Gastrocnemius medialis (tissue), 4 donors: ENCODE results near the gene ARMH2. TPM values are rescaled to one million over a fixed set of nuclear protein-coding genes. Genes with fewer than 3 reads are reported as not detected.
"Not testable (repeated sequence)": the region's sequence is repeated elsewhere in the genome, so short reads cannot be mapped to it uniquely, and the experiment has no call there.

ENCODE experiments used
- ATAC-seq, 2 donors: fragments of 150-250 bp; one replicate each; pipeline ENCODE4 v1.9.1; 2016
- DNase-seq, 2 donors: peaks; one replicate each; pipeline ENCODE4 v3.0.0-alpha.2; 2019
- H3K27ac ChIP-seq, 4 donors: fragments of 200-600 bp; sonication (generic); 1 replicate in 1 of 4; 2 replicates in 3 of 4; pipeline ENCODE4 v1.5.1; 2016 to 2018; ENCODE audit warnings: mild to moderate bottlenecking in 2 of 4, moderate library complexity in 1 of 4
- H3K27me3 ChIP-seq, 3 donors: fragments of 200-600 bp; sonication (generic) in 2 of 3; 1 replicate in 1 of 3; 2 replicates in 2 of 3; pipeline versions ENCODE4 v1.5.1 to v1.6.0; 2016 to 2019; ENCODE audit warnings: mild to moderate bottlenecking in 1 of 3, moderate library complexity in 1 of 3
- H3K36me3 ChIP-seq, 2 donors: fragments of 200-600 bp; sonication (generic) in 1 of 2; one replicate each; pipeline ENCODE4 v1.5.1; 2017 to 2018
- H3K4me1 ChIP-seq, 2 donors: fragments of 200-600 bp; sonication (generic) in 1 of 2; one replicate each; pipeline ENCODE4 v1.5.1; 2016 to 2017; ENCODE audit warnings: mild to moderate bottlenecking in 2 of 2
- H3K4me3 ChIP-seq, 4 donors: fragments of 200-600 bp; sonication (generic) in 3 of 4; 1 replicate in 1 of 4; 2 replicates in 3 of 4; pipeline ENCODE4 v1.5.1; 2016 to 2019; ENCODE audit warnings: mild to moderate bottlenecking in 2 of 4
- H3K9me3 ChIP-seq, 3 donors: fragments of 200-600 bp; sonication (generic) in 2 of 3; 1 replicate in 1 of 3; 2 replicates in 2 of 3; pipeline ENCODE4 v1.5.1; 2016 to 2019
- CTCF ChIP-seq, 5 experiments: fragments of 450-650 bp in 3 of 5; fragments of 200-600 bp in 2 of 5; sonication (generic) in 2 of 5; IDR thresholded peaks in 4 of 5; conservative IDR thresholded peaks in 1 of 5; 1 replicate in 4 of 5; 2 replicates in 1 of 5; pipeline ENCODE4 v1.5.1; 2016 to 2019; ENCODE audit warnings: antibody characterized with exemption in 5 of 5, mild to moderate bottlenecking in 3 of 5, moderate library complexity in 3 of 5
- POLR2A ChIP-seq, 2 donors: fragments of 450-650 bp; IDR thresholded peaks; one replicate each; pipeline ENCODE4 v1.6.1; 2017; ENCODE audit warnings: antibody characterized with exemption in 2 of 2, mild to moderate bottlenecking in 2 of 2, moderate library complexity in 2 of 2
- in situ Hi-C, 4 donors: fragments of 200-750 bp; cut with MboI; loops; one replicate each; pipeline versions ENCODE4 v1.15.0 to v1.8.0; 2017; ENCODE audit warnings: low sequenced_read_pairs in 4 of 4
- intact Hi-C: fragments of 100-400 bp; cut with DNase I; formaldehyde crosslinking; loops from one replicate; pipeline ENCODE4 v1.15.1; 2023; ENCODE audit warnings: low total_unique reads
- total RNA-seq, 4 donors: library from RNA; depleted of rRNA; stranded (reverse); fragments of >200 nt; gene quantifications; one replicate each; pipeline versions ENCODE4 v1.1.0 to v1.2.3, GENCODE V29; 2016

Gene ARMH2
- total RNA-seq, 4 donors from 2014 or later, result not detected

GRCh38 chr6:24766680-24767462 lies 31.8 kb downstream of the ARMH2 start:
- H3K36me3 ChIP-seq, result no peaks in the 10 kb centered on the region
- in situ Hi-C loops (loop anchor here (10.0 kb wide), 1 partner anchor 182 kb away; no protein-coding TSS in a partner anchor), intact Hi-C loops (no loop called here)
- no peaks in the 10 kb centered on the region for H3K4me1 ChIP-seq
- TF ChIP-seq CTCF (IDR thresholded peaks at IDR 0.05 in 4 of 5, conservative IDR thresholded peaks at IDR 0.05 in 1 of 5) (peak in 3 of 5 experiments; percentile 16 to 34 (median 30)), POLR2A (IDR thresholded peaks at IDR 0.05) (no peak)
- no peaks in the 10 kb centered on the region for H3K9me3 ChIP-seq
- no peaks in the 10 kb centered on the region for H3K27me3 ChIP-seq
- no peak overlapping the region for H3K27ac ChIP-seq
- ATAC-seq, result no peak
- no peak for DNase-seq
- no peak overlapping the region for H3K4me3 ChIP-seq

- H3K27ac ChIP-seq, DNase-seq, H3K27me3 ChIP-seq, H3K4me1 ChIP-seq, H3K36me3 ChIP-seq, ATAC-seq, intact Hi-C loops, H3K4me3 ChIP-seq, H3K9me3 ChIP-seq: not testable (repeated sequence)
- in situ Hi-C loops, result loop anchor here (10.0 kb wide), 1 partner anchor 181 kb away; no protein-coding TSS in a partner anchor
These were observed 32.7 kb downstream of the ARMH2 start for GRCh38 chr6:24765968-24766367.

GRCh38 chr6:24764833-24765828 lies 33.6 kb downstream of the ARMH2 start:
- H3K4me1 ChIP-seq, H3K4me3 ChIP-seq, intact Hi-C loops, H3K36me3 ChIP-seq, DNase-seq, H3K9me3 ChIP-seq, H3K27me3 ChIP-seq, ATAC-seq, H3K27ac ChIP-seq: not testable (repeated sequence)
- in situ Hi-C loops, result loop anchor here (10.0 kb wide), 1 partner anchor 180 kb away; no protein-coding TSS in a partner anchor

- Histone ChIP-seq H3K27ac (no peak overlapping the region), H3K36me3 (no peaks in the 10 kb centered on the region), H3K4me3 (no peak overlapping the region), H3K27me3 (no peaks in the 10 kb centered on the region), H3K4me1 (no peaks in the 10 kb centered on the region), H3K9me3 (no peaks in the 10 kb centered on the region)
- in situ Hi-C loops (loop anchor here (10.0 kb wide), 1 partner anchor 179 kb away; no protein-coding TSS in a partner anchor), intact Hi-C loops (no loop called here)
- DNase-seq (no peak), ATAC-seq (no peak)
- no peak for TF ChIP-seq POLR2A (IDR thresholded peaks at IDR 0.05)
- no peak for TF ChIP-seq CTCF (IDR thresholded peaks at IDR 0.05 in 4 of 5, conservative IDR thresholded peaks at IDR 0.05 in 1 of 5)
These were observed 35.1 kb downstream of the ARMH2 start for GRCh38 chr6:24763578-24763977.

GRCh38 chr6:24761851-24762250 lies 36.9 kb downstream of the ARMH2 start:
- ATAC-seq (no peak), DNase-seq (no peak)
- Histone ChIP-seq H3K9me3 (no peaks in the 10 kb centered on the region), H3K36me3 (no peaks in the 10 kb centered on the region), H3K27ac (no peak overlapping the region), H3K27me3 (no peaks in the 10 kb centered on the region), H3K4me3 (no peak overlapping the region), H3K4me1 (no peaks in the 10 kb centered on the region)
- intact Hi-C loops (no loop called here), in situ Hi-C loops (loop anchor here (10.0 kb wide), 1 partner anchor 177 kb away; no protein-coding TSS in a partner anchor)
- TF ChIP-seq CTCF (IDR thresholded peaks at IDR 0.05 in 4 of 5, conservative IDR thresholded peaks at IDR 0.05 in 1 of 5) (no peak), POLR2A (IDR thresholded peaks at IDR 0.05) (no peak)
